ENCODE results near the gene DTD1.

Gene DTD1

DNA sequence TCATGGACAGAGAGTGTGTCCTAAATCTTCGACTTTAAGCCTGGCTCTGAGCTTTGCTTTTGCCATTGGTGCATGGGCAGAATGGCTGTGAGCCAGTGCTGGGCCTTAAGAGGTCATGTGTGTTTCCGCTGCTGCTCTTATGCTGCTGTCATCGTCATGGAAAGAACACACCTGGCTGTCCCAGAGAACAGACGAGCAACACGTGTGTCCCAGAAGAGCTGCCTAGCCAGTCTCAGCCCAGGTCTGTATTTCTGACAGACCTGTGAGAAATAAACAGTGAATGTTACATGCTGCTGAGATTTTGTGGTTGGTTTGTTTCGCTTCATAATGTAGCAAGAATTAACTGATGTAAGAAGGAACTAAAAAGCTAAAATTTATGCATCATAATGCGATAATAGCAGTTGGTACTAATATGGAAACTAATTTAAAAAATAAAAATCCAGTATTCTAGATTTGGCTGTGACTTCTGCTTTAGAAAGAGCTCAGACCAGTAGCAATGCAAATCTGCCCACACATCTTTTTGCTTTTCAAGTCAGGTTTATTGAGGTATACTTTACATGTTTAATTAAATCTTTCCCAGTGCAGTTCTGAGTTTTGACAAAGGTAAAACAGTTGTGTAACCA lies 214.3 kb downstream of the DTD1 start:
- no peak for FAIRE-seq

DNA sequence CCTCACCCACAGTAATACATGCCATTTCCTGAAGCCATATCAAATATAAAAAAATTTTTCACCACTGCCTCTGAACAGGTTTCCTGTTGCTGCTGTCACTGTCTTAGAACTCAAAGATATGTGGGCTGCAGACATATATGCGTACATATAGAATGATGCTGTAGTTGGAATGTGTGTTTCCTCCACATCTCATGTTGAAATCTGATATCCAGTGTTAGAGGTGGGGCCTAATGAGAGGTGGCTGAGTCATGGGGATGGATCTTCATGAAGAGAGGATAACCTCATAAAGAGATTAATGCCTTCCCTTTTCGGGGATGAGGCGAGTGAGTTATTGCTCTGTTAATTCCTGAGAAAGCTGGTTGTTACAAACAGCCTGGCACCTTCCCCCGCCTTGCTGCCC lies 218.0 kb downstream of the DTD1 start:
- FAIRE-seq = no peak

DNA sequence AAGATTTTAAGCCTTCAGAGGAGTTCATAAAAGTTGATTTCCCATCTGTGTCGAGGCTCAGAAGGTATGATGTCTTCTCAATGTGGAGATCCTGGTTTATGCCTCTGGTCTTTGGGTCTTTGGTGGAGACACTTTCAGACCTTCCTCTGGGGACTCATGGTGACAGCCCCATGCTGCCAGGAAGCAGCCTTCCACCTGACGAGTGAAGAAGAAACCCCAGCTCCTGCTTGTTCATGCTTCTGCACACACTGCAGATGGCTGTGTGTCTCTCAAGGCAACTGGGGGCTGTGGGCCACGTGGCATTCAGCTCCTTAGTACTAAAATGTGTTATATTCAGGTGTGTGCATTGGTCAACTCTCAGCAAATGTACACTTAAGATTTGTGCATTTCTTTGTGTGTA lies 220.9 kb downstream of the DTD1 start:
- no peak for FAIRE-seq

- FAIRE-seq = no peak
Observed at GRCh38 chr20:18811186-18811585, 223.3 kb downstream of the DTD1 start.

DNA sequence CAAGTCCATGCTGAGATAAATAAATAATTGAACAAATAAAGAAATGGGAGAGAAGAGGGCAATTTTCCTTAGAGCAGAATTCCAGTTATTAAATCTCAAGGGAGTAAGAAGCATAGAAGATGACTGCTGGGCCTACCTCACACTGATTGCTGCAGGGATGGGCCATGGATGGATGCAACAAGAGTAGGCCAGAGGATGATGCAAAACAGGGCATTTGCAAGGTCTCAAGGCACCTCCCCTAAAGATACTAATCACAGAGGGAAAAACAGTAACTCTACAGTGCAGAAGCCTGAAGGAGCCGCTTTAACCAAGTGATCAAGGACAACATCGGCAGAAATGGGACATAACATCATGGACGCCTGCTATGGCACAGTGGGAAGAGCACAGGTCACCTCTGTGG lies 224.1 kb downstream of the DTD1 start:
- no peak for FAIRE-seq

DNA sequence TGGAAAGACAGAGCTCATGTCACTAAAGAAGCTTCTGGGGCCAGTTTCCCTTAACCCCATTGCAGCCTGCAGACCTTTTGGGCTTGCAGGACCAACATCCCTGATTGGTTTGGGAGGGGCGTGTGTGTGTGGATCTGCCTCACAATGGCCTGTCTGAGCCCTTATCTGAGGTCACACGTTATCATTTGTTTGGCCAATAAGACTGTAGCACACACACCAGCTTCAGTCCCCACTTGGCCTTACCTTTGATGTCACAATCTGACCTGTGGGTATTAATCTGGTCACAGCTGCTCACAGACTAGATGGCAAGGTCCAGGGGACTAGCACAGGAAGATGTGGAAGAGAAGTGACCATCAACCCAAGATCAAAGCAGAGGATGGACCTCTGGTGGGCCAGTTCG lies 225.6 kb downstream of the DTD1 start, which contains the start of gene SCP2D1:
Gene SCP2D1, plus strand, starts transcription at position 301 of the 400 bp plus-strand sequence. Its CDS starts 33 bp downstream, at position 334.
- FAIRE-seq = no peak

GRCh38 chr20:18815194-18815942 lies 227.5 kb downstream of the DTD1 start:
- FAIRE-seq = no peak

Measured in colon (tissue), 2 donors.